Activated naive CD4-positive, alpha-beta T cell treated with anti-CD3 and anti-CD28 coated beads for 36 hours (primary cell): ENCODE results near the gene MYDGF. TPM values are rescaled to one million over a fixed set of nuclear protein-coding genes. Genes with fewer than 3 reads are reported as not detected.
"Not testable (repeated sequence)": the region's sequence is repeated elsewhere in the genome, so short reads cannot be mapped to it uniquely, and the experiment has no call there.

ENCODE experiments used
- CTCF ChIA-PET: fragments of 350-600 bp; sonication (Branson Sonifier 250); formaldehyde crosslinking; loops from one replicate; lab custom pipeline; 2021; ENCODE audit warnings: antibody characterized with exemption; lab: Charles Lee
- DNase-seq: peaks from one replicate; pipeline ENCODE4 v3.0.0-alpha.2; 2020
- H3K27ac Mint-ChIP-seq: one replicate; pipeline ENCODE4 v1.8.0; 2021; ENCODE audit warnings: mild to moderate bottlenecking, mixed read lengths
- H3K27me3 Mint-ChIP-seq: one replicate; pipeline ENCODE4 v1.8.0; 2021; ENCODE audit warnings: low read depth, mixed read lengths
- H3K36me3 Mint-ChIP-seq: one replicate; pipeline ENCODE4 v1.8.0; 2021; ENCODE audit warnings: low read depth, mixed read lengths
- H3K4me1 Mint-ChIP-seq: one replicate; pipeline ENCODE4 v1.8.0; 2021; ENCODE audit warnings: low read depth, mixed read lengths
- H3K4me3 Mint-ChIP-seq: one replicate; pipeline ENCODE4 v1.8.0; 2021; ENCODE audit warnings: mild to moderate bottlenecking, moderate library complexity, mixed read lengths
- H3K9me3 Mint-ChIP-seq: one replicate; pipeline ENCODE4 v1.8.0; 2021; ENCODE audit warnings: mixed read lengths
- intact Hi-C: fragments of 100-400 bp; cut with micrococcal nuclease; formaldehyde crosslinking; loops from one replicate; pipeline ENCODE4 v1.15.1; 2023
- total RNA-seq, 2 experiments: library from RNA; stranded (reverse); gene quantifications; one replicate each; pipeline ENCODE4 v1.2.3, GENCODE V29; 2021

Gene MYDGF
- 10 to 100 TPM; 43.5 to 45.5 TPM for total RNA-seq

DNA sequence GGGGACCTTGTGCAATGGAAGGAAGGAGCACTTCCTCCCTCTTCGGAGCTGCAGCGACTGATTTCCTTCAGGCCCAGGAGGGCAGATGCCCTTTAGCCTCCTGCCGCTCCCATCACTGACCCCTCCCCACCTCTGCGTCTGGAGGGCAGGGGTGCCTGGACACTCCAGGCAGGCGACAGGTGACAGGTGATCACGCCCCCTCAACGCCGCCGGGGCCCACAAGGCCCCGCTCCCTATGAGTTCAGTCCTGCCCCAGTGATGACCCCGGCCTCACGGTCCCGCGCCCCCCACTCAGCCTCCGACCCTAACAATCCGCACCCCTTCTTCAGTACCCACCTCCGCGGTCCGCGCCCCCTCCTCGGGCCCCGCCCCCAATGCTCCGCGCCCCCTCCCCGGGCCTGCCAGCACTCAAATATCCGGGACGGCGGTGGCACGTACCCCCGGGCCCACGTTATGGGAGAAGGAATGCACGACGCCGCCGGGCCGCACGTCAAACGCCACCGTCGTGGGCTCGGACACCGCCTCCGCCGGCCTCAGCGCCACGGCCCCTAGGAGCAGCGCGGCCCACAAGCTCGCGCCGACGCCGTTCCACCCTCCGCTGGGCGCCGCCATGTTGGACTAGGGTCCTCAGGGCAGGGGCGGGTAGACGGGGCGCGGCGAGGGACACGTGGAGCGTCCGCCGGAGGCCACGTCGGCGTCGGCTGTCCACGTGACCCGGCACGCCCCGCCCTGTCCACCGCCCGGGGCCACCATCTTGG, at the start of gene MYDGF:
MYDGF (minus strand) TSS at position 620 of the 758 bp plus-strand sequence; CDS start at position 612, 8 bp downstream.
- CTCF ChIA-PET = interaction anchor here (1.9 kb wide), 1 partner anchor 34 kb away, joined by 4 read pairs; no protein-coding TSS in a partner anchor
- Mint-ChIP-seq H3K4me3 (peak within 1 kb of the TSS; percentile 86), H3K4me1 (peaks cover 18% of the 10 kb centered on the region), H3K27me3 (no peaks in the 10 kb centered on the region), H3K27ac (peak within 1 kb of the TSS; percentile 46), H3K36me3 (peaks cover 9% of the 10 kb centered on the region), H3K9me3 (no peaks in the 10 kb centered on the region)
- peak; percentile 94 for DNase-seq
- intact Hi-C loops = loop anchor here (1.0 to 2.0 kb wide), 3 partner anchors 31 to 121 kb away; partner anchors contain the start of genes FEM1A and TNFAIP8L1

- H3K9me3 Mint-ChIP-seq = no peaks in the 10 kb centered on the region
- CTCF ChIA-PET = no interaction called here
- no peak overlapping the region for H3K4me3 Mint-ChIP-seq
- H3K4me1 Mint-ChIP-seq = peaks cover 16% of the 10 kb centered on the region
- no peak for DNase-seq
- no peak overlapping the region for H3K27ac Mint-ChIP-seq
- peaks cover 22% of the 10 kb centered on the region for H3K36me3 Mint-ChIP-seq
- peaks cover under 1% of the 10 kb centered on the region for H3K27me3 Mint-ChIP-seq
- intact Hi-C loops = no loop called here
Observed at GRCh38 chr19:4719499-4719866, 49.3 kb upstream of the MYDGF start.

- no peaks in the 10 kb centered on the region for H3K27me3 Mint-ChIP-seq
- peaks cover 14% of the 10 kb centered on the region for H3K4me1 Mint-ChIP-seq
- no peak overlapping the region for H3K4me3 Mint-ChIP-seq
- CTCF ChIA-PET = interaction anchor here (0.7 kb wide), 1 partner anchor 10 kb away, joined by 3 read pairs; no protein-coding TSS in a partner anchor
- no peaks in the 10 kb centered on the region for H3K9me3 Mint-ChIP-seq
- H3K27ac Mint-ChIP-seq = no peak overlapping the region
- no peak for DNase-seq
- intact Hi-C loops = no loop called here
- peaks cover 24% of the 10 kb centered on the region for H3K36me3 Mint-ChIP-seq
Observed at GRCh38 chr19:4717966-4718701, 48.0 kb upstream of the MYDGF start.

DNA sequence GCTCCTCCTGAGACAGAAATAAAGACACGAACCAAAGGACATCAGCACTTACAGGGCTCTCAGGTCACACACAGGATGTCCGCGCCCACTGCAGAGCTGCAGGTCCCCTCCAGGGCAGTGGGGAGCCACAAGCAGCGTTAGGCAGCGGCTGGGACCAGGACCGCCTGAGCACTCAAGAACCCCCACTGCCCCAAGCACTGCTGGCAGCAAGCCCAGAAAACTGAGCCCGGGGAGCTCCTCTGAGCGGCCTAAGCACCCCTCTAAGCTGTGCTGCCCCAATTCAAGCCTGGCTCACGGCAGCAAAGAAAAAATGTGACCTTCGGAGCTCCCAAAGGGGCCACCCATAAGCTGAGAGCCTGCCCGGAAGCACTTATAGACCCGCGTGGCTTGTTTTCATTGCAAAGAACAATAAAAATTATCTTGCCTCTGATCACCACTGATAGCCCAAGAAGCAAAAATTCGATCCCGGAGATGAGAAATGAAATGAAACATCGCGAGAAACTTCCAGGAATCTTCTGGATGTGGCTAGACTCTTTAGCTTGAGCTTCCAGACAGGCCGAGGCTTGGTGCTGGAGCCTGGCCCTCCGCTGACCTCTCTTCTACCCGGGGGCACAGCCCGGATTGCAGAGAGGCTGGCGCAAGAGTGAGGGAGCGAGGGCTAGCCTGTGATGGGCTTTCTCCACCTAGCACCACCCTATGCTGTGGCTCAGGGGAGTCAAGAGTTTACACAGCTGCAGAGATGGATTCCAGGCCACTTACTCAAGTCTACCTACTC, 47.2 kb upstream of the MYDGF start:
- intact Hi-C loops = no loop called here
- no peaks in the 10 kb centered on the region for H3K9me3 Mint-ChIP-seq
- no peak overlapping the region for H3K4me3 Mint-ChIP-seq
- H3K27me3 Mint-ChIP-seq = no peaks in the 10 kb centered on the region
- CTCF ChIA-PET = interaction anchor here (0.6 to 0.7 kb wide), 2 partner anchors 10 to 1783 kb away, joined by 3 to 6 read pairs; no protein-coding TSS in a partner anchor
- H3K36me3 Mint-ChIP-seq = peaks cover 23% of the 10 kb centered on the region
- no peak for DNase-seq
- H3K4me1 Mint-ChIP-seq = peaks cover 10% of the 10 kb centered on the region
- H3K27ac Mint-ChIP-seq = no peak overlapping the region

DNA sequence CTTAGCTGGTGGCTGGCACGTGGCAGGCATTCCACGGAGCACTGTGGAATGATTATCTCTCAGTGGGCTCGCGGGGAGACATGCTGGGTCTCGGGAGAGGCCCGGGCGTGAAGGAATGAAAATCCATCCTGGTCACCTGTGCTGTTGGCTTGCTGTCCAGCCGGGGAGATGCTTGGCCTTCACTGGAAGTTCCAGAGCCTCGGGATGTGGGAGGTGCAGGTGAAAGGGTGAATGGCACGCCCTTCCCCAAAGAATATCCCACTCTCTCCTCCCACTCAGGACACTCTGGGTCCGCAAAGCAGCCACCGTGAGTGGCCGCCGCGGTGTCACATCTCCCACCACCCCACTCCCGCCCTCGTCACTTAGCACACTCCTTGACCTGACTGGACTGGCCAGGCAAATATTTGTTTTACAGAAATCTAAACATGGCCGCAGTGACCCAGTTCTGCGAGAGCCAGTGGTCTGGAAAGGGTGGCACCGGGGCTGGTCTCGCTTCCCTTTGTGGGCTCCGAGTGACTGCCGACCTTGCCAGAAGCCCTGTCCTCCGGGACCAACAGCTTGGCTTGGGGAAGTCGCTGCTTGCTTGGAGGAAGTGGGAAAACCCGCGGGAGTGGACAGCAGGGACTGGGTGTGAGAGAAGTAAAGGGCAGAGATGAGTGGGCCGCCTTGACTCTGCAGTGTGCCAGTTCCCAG, 45.5 kb upstream of the MYDGF start:
- H3K27me3 Mint-ChIP-seq = no peaks in the 10 kb centered on the region
- intact Hi-C loops = no loop called here
- no peaks in the 10 kb centered on the region for H3K4me1 Mint-ChIP-seq
- no peak overlapping the region for H3K4me3 Mint-ChIP-seq
- H3K9me3 Mint-ChIP-seq = no peaks in the 10 kb centered on the region
- CTCF ChIA-PET = no interaction called here
- no peak for DNase-seq
- H3K36me3 Mint-ChIP-seq = peaks cover 26% of the 10 kb centered on the region
- no peak overlapping the region for H3K27ac Mint-ChIP-seq

GRCh38 chr19:4715178-4715528, 45.0 kb upstream of the MYDGF start:
- H3K4me3 Mint-ChIP-seq, H3K4me1 Mint-ChIP-seq, H3K9me3 Mint-ChIP-seq, H3K27me3 Mint-ChIP-seq, CTCF ChIA-PET, intact Hi-C loops, H3K27ac Mint-ChIP-seq, DNase-seq: not testable (repeated sequence)
- peaks cover 23% of the 10 kb centered on the region for H3K36me3 Mint-ChIP-seq

DNA sequence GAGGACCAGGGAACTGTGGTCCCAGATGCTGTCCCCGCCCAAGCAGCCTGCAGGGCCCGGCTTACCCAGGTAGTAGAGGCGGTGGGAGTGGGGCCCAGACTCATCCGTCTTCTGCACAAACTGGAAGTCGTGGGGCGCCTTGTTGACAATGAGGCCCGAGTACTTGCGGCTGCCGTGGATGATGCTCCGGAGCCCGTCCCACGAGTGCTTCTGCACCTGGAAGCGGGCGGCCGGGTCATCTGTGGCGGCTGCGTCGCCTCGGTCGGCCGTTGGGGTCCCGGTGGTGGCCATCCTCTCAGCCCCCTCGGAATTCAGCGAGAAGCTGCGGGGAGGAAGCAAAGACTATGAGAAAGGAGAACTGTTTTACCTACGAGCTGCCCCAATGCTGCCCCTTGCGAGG, 43.9 kb upstream of the MYDGF start:
- Mint-ChIP-seq H3K36me3 (peaks cover 27% of the 10 kb centered on the region), H3K4me3 (no peak overlapping the region), H3K9me3 (no peaks in the 10 kb centered on the region), H3K4me1 (peaks cover 4% of the 10 kb centered on the region), H3K27ac (no peak overlapping the region), H3K27me3 (no peaks in the 10 kb centered on the region)
- CTCF ChIA-PET = interaction anchor here (0.7 kb wide), 1 partner anchor 147 kb away, joined by 3 read pairs; no protein-coding TSS in a partner anchor
- intact Hi-C loops = no loop called here
- no peak for DNase-seq

DNA sequence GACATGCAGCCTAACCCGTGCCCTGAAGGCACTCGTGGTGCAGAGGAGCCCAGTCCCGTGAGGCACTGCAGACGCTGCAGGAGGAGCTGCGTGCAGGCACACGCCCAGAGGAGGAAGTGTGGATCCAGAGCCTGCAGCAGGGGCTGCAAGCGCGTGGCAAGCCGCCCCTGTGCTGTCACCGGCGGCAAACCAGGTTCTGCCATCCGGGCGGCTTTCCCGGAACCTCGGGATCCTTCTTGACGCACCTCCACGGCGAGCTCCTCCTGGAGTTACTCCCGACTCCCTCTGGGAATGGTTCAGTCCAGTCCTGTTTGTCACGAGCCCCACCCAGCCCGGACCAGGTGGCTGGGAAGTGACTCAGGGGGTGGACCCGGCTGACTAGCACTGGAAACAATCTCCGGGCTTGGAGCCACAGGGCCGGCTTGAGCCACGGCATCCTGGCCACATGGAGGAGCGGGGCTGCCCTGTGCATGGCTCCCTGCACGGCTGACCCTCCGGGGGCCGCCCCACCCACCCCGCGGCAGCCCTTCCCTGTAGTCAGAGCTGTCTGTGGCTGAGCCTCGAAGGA, 43.3 kb upstream of the MYDGF start:
- intact Hi-C loops = no loop called here
- peaks cover 4% of the 10 kb centered on the region for H3K4me1 Mint-ChIP-seq
- H3K9me3 Mint-ChIP-seq = no peaks in the 10 kb centered on the region
- no peak overlapping the region for H3K4me3 Mint-ChIP-seq
- CTCF ChIA-PET = no interaction called here
- peaks cover 26% of the 10 kb centered on the region for H3K36me3 Mint-ChIP-seq
- no peak overlapping the region for H3K27ac Mint-ChIP-seq
- H3K27me3 Mint-ChIP-seq = no peaks in the 10 kb centered on the region
- no peak for DNase-seq

GRCh38 chr19:4712771-4713170, 42.6 kb upstream of the MYDGF start:
- Mint-ChIP-seq H3K4me1 (peaks cover 4% of the 10 kb centered on the region), H3K27me3 (no peaks in the 10 kb centered on the region)
- CTCF ChIA-PET = no interaction called here

GRCh38 chr19:4711211-4711610, 41.1 kb upstream of the MYDGF start:
- no peak for DNase-seq
- Mint-ChIP-seq H3K27ac (no peak overlapping the region), H3K36me3 (peaks cover 20% of the 10 kb centered on the region), H3K9me3 (no peaks in the 10 kb centered on the region), H3K4me3 (no peak overlapping the region), H3K27me3 (no peaks in the 10 kb centered on the region), H3K4me1 (peaks cover 4% of the 10 kb centered on the region)
- CTCF ChIA-PET = no interaction called here
- intact Hi-C loops = no loop called here

More at GRCh38 chr19:4712771-4713170, 42.6 kb upstream of the MYDGF start:
- intact Hi-C loops = no loop called here
- Mint-ChIP-seq H3K9me3 (no peaks in the 10 kb centered on the region), H3K36me3 (peaks cover 25% of the 10 kb centered on the region), H3K27ac (no peak overlapping the region), H3K4me3 (no peak overlapping the region)
- DNase-seq = no peak

- DNase-seq = no peak
- Mint-ChIP-seq H3K4me1 (peaks cover 4% of the 10 kb centered on the region), H3K4me3 (no peak overlapping the region), H3K36me3 (peaks cover 17% of the 10 kb centered on the region), H3K27me3 (no peaks in the 10 kb centered on the region), H3K9me3 (no peaks in the 10 kb centered on the region), H3K27ac (no peak overlapping the region)
- CTCF ChIA-PET = no interaction called here
- intact Hi-C loops = no loop called here
Observed at GRCh38 chr19:4710281-4710600, 40.1 kb upstream of the MYDGF start.
